NCI-H510A treated with DMSO at 0.1 percent for 48 hours (cell line): ENCODE measurements around the gene POU2F1.

Experiments used
- DNase-seq: peaks from one replicate; lab custom pipeline; 2025; lab: John Stamatoyannopoulos, UW

The POU2F1 gene

DNA sequence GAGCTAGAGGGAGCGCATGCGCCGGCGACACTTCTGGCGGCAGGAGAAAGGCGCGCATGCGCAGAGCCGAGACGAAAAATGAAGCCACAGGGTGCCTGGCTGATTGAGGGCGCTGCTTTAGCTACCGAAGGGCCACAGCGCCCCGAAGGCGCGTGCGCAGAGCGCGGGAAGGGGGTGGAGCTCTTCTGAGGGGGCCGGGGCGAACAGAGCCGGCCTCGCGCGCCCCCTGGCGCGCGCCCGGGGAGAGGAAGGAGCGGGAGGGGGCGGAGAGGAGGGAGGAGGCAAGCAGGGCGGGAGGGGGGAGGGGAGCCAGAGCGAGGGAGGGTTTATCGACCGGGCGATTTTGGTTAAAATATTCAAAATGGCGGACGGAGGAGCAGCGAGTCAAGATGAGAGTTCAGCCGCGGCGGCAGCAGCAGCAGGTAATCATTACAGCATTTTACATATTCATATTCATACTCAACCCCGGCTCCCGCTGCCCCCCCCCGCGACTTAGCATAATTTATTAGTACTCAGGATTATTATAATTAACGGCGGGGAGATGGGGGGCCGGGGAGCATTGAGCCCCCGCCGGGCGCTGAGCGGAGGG, at the start of gene POU2F1:
Gene POU2F1 (plus strand): TSS at position 350 of the 589 bp plus-strand sequence. CDS start 12 bp downstream, at position 362.
- DNase-seq: peak; percentile 98

GRCh38 chr1:167171286-167171929, 49.3 kb upstream of the POU2F1 start:
- DNase-seq: no peak

GRCh38 chr1:167173516-167174184, 47.0 kb upstream of the POU2F1 start:
- DNase-seq: no peak

GRCh38 chr1:167175901-167176300, 44.8 kb upstream of the POU2F1 start:
- no peak for DNase-seq

GRCh38 chr1:167178831-167179230, 41.9 kb upstream of the POU2F1 start:
- no peak for DNase-seq

GRCh38 chr1:167182571-167183320, 37.9 kb upstream of the POU2F1 start:
- DNase-seq: no peak

GRCh38 chr1:167184081-167184480, 36.6 kb upstream of the POU2F1 start:
- DNase-seq: no peak

GRCh38 chr1:167185062-167185461, 35.6 kb upstream of the POU2F1 start:
- DNase-seq: no peak

DNA sequence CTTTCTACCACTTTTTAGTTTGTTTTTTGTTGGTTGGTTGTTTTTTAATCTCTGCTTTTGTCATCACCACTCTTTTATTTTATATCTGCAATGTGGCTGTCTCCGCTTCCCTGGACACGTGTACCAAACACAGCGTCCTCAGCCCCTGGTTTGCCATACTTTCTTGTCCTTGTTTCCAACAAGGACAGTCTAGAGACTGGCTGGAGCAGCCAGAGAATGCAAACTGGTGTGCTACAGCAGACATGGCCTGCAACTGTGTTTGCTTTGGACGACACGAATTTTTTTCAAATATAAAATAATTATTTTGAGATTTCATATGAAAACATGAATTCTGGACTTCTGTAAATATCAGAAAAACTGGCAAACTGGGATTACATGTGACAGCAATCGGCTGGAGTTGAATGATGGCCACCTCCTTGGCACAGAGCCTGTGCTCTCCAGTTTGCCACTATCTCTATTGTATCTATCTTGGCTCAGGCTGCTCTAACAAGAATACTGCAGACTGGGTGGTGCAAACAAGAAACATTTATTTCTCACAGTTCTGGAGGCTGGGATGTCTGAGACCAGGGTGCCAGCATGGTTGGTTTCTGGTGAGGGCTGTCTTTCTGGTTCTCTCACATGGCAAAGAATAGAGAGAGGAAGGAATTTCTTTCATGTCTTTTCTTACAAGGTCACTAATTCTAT, 34.6 kb upstream of the POU2F1 start:
- DNase-seq: no peak

DNA sequence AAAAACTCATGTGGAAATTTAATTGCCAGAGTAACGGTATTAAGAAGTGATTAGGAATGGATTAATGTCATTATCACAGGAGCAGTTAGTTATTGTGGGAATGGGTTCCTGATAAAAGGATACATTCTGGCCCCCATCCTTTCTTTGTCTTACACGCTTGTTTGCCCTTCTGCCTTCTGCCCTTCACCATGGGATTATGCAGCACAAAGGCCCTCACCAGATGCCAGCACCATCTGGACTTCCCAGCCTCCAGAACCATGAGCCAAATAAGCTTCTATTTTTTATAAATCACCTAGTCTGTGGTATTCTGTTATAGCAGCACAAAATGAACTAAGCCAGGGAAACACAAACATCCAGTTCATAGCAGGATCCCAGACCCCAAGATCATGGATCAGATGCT, 33.9 kb upstream of the POU2F1 start:
- DNase-seq: no peak

- DNase-seq: no peak
These were observed 29.9 kb upstream of the POU2F1 start for GRCh38 chr1:167190747-167191237.

GRCh38 chr1:167191958-167192357, 28.7 kb upstream of the POU2F1 start:
- DNase-seq: no peak

DNA sequence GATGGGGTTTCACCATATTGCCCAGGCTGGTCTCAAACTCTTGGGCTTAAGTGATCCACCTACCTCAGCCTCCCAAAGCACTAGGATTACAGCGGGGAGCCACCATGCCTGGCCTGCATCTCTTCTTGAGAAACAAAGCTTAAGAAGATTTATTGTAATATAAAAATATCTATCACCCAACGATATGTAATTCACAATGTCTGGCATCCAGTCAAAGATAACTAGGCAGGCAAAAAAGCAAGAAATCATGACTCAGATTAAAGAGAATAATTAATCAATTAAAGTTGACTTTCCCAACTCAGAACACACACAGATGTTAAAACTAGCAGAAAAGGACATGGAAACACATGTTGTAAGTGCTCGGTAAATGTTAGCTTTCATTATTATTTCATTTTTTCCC, 26.5 kb upstream of the POU2F1 start:
- DNase-seq: no peak

DNA sequence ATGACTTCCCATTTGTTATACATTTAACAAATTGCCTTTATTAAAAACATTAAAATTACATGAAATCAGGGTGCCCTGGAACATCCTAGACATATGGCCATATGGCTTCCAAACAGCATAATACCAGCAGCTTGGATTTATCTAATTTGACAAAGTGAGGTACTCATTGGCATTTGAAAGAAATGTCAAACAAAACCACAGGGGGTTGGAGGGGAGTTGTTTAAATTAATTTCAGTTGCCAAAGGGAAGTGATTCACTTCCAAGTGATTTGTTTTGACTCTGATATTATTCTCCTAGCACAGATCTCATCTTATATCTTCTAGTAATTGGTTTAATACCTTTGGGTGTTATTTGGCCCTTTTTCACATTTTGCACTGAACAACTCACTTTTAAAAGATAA, 24.5 kb upstream of the POU2F1 start:
- DNase-seq: no peak

DNA sequence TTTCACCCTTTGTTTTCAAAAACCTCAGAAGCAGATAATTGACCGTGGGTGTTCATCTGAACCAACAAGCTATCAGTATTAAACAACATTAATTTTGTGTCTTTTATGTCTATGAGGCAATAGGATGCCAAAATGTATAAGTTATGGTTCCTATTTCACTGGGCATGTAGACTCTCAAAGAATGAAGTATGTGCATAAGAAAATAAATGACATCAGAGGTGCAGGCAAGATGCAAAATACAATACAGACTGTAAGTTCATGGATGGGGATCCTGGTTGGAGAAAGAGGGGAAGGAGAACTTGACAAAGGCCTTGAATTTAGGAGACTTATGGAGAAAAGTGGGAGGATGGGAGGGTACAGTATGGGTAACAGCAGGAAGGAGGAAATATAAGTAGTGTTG, 23.4 kb upstream of the POU2F1 start:
- DNase-seq: no peak

DNA sequence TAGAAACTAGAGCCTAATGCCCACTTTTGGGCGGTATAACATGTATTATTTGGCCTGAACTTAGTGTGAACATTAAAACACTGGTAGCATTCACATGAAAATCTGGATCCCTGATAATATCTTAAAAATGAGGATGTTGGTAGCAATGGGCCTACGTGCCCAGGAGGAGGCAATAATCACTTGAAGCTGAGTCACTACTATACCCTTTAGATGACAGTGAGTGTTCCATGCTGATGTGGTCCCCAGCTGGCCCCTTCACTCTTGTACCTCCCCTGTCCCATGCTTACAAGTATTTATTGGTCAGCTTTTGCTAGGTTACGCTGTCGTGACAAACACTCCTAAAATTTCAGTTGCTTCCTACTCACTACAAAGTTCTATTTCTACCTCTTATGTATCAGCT, 23.0 kb upstream of the POU2F1 start:
- no peak for DNase-seq

- no peak for DNase-seq
These were observed 22.1 kb upstream of the POU2F1 start for GRCh38 chr1:167198518-167199133.

- no peak for DNase-seq
These were observed 21.0 kb upstream of the POU2F1 start for GRCh38 chr1:167199656-167200055.

GRCh38 chr1:167200272-167200671, 20.4 kb upstream of the POU2F1 start:
- DNase-seq: no peak

DNA sequence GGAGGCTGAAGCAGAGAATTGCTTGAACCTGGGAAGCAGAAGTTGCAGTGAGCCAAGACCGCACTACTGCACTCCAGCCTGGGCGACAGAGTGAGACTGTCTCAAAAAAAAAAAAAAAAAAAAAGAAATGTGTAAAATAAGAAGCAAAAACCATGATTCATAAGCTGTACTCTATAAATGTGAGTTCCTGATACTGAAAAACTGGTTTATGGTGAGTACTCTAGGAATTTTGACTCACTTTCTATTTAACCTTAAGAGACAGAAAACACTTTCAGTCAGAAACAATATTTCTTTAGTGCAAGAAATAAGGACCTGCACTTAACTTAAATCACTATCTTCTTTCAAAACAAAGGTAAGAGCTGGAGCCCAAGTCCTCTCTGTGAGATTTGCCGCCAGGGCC, 19.9 kb upstream of the POU2F1 start:
- no peak for DNase-seq

DNA sequence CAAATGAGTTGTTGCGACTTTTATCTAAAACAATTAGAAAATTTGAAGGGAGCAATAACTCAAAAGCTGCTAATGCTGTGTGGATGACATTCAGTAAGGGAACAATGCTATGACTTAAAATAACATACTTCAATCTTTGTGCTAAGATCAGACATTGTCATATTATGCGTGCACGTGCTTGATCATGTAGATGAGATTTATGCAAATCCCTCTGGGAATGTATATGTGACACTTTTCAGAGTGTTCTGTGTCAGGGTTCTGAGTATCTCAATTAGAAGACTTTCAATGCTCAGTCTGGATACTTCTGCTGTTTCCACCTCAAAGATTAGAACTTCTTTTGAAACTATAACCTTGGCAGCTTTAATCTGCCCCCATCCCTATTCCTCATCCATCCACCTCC, 18.6 kb upstream of the POU2F1 start:
- DNase-seq: no peak
